NT2/D1 (cell line): ENCODE data around the gene ABHD18.
"Not testable (repeated sequence)": the region's sequence is repeated elsewhere in the genome, so short reads cannot be mapped to it uniquely, and the experiment has no call there.

Experiments used
- DNase-seq: peaks from one replicate; pipeline ENCODE4 v3.0.0-alpha.2; 2011; ENCODE audit warnings: low read depth, low spot score
- H3K27me3 ChIP-seq: 2 replicates; pipeline ENCODE4 v1.6.0; 2011; ENCODE audit warnings: mild to moderate bottlenecking; ENCODE audit not compliant: insufficient read length, insufficient read depth
- H3K36me3 ChIP-seq: 2 replicates; pipeline ENCODE4 v1.6.1; 2011; ENCODE audit warnings: mild to moderate bottlenecking, low read length, mixed read lengths; ENCODE audit not compliant: insufficient read depth, insufficient read length
- H3K4me1 ChIP-seq: 2 replicates; pipeline ENCODE4 v1.5.1; 2011; ENCODE audit not compliant: insufficient read depth, insufficient read length
- H3K4me3 ChIP-seq: 2 replicates; pipeline ENCODE4 v1.5.1; 2011; ENCODE audit warnings: low read depth; ENCODE audit not compliant: insufficient read length
- H3K9ac ChIP-seq: 2 replicates; pipeline ENCODE4 v1.6.0; 2011; ENCODE audit warnings: low read depth; ENCODE audit not compliant: insufficient read length
- H3K9me3 ChIP-seq: 2 replicates; pipeline ENCODE4 v1.5.1; 2011; ENCODE audit warnings: mild to moderate bottlenecking, low read length; ENCODE audit not compliant: insufficient read depth
- SUZ12 ChIP-seq: IDR thresholded peaks from 2 replicates; pipeline ENCODE4 v1.6.1; 2011; ENCODE audit not compliant: insufficient read length, insufficient read depth; ENCODE audit errors: extremely low read depth
- YY1 ChIP-seq: IDR thresholded peaks from 2 replicates; pipeline ENCODE4 v1.6.1; 2011; ENCODE audit not compliant: insufficient read length, insufficient read depth
- ZNF274 ChIP-seq: IDR thresholded peaks from 2 replicates; pipeline ENCODE4 v1.6.1; 2011; ENCODE audit warnings: mild to moderate bottlenecking, low read depth, low read length

The ABHD18 gene

DNA sequence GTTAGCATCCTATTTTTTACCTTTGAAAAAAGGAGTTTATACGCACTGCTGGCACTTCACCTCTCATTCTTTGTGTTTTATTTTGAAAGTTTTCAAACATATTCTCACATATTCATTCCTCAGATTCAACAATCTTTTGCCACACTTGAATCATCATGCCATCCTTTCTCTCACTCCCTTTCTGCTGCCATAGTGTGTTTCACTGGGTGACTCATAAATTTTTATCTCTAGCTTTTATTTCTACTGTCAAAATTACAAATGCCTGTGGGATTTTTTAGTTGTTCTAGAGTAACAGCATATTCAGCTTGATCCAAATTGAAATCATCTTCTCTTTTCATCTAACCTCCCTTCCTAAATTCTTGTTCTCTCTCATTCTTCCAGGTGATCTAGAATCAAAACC, 28.2 kb upstream of the ABHD18 start:
- H3K27me3 ChIP-seq, result no peaks in the 10 kb centered on the region
- no peak for DNase-seq
- TF ChIP-seq ZNF274, result no peak
- no peak for TF ChIP-seq YY1
- no peak for TF ChIP-seq SUZ12
- H3K4me1 ChIP-seq, result no peaks in the 10 kb centered on the region
- no peaks in the 10 kb centered on the region for H3K9me3 ChIP-seq
- H3K4me3 ChIP-seq, result no peak overlapping the region
- H3K9ac ChIP-seq, result no peak overlapping the region
- H3K36me3 ChIP-seq, result peaks cover 4% of the 10 kb centered on the region

DNA sequence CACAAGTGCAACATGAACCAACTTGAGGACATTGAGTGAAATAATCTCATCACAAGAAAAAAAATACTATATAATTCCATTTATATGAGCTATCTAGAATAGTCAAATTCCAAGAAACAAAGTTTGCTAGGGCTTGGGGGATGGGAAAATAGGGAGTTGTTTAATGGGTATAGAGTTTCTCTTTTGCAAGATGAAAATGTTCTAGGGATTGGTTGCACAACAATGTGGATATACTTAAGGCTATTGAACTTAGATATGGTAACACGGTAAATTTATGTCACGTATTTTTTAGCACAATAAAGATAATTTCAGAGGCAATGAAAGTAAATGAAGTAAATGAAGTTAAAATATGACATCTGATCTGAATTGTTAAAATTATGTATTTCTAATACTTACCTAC, 8.1 kb upstream of the ABHD18 start:
- Histone ChIP-seq H3K9ac (no peak overlapping the region), H3K9me3 (no peaks in the 10 kb centered on the region), H3K36me3 (peaks cover 4% of the 10 kb centered on the region), H3K4me3 (no peak overlapping the region), H3K27me3 (no peaks in the 10 kb centered on the region), H3K4me1 (no peaks in the 10 kb centered on the region)
- DNase-seq, result no peak
- TF ChIP-seq YY1 (no peak), ZNF274 (no peak), SUZ12 (no peak)

DNA sequence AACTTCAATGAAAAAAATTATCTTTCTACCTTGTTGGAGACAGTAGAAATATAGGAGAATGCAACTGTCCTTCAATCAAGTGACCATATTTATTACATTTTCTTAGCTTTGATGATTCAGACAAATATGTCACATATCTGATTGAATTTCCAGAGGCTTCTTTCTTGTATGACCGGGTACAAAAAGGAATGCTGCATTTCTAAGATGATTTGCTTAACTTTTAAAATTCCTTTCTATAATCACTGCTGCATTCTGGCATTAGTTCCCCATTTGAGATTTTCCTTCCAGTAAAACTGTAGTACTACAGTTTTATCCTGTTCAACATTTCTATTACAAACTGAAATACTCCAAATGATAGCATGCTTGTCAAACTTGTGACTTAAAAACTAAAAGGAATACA, 5.4 kb upstream of the ABHD18 start:
- no peak overlapping the region for H3K9ac ChIP-seq
- no peaks in the 10 kb centered on the region for H3K9me3 ChIP-seq
- H3K4me1 ChIP-seq, result no peaks in the 10 kb centered on the region
- peaks cover 14% of the 10 kb centered on the region for H3K36me3 ChIP-seq
- no peaks in the 10 kb centered on the region for H3K27me3 ChIP-seq
- no peak for DNase-seq
- TF ChIP-seq YY1 (no peak), SUZ12 (no peak), ZNF274 (no peak)
- no peak overlapping the region for H3K4me3 ChIP-seq

DNA sequence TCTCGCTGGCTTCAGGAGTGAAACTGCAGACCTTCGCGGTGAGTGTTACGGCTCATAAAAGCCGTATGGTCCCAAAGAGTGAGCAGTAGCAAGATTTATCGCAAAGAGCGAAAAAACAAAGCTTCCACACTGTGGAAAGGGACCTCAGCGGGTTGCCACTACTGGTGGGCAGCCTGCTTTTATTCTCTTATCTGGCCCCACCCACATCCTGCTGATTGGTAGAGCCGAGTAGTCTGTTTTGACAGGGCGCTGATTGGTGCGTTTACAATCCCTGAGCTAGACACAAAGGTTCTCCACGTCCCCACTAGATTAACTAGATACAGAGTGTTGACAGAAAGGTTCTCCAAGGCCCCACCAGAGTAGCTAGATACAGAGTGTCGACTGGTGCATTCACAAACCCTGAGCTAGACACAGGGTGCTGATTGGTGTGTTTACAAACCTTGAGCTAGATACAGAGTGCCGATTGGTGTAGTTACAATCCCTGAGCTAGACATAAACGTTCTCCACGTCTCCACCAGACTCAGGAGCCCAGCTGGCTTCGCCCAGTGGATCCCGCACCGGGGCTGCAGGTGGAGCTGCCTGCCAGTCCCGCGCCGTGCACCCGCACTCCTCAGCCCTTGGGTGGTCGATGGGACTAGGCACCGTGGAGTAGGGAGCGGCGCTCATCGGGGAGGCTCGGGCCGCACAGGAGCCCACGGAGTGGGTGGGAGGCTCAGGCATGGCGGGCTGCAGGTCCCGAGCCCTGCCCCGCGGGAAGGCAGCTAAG, 1.4 kb upstream of the ABHD18 start:
- H3K9me3 ChIP-seq, H3K27me3 ChIP-seq, H3K9ac ChIP-seq, DNase-seq, H3K36me3 ChIP-seq, H3K4me1 ChIP-seq: not testable (repeated sequence)
- H3K4me3 ChIP-seq, result peak overlapping the region; percentile 15

DNA sequence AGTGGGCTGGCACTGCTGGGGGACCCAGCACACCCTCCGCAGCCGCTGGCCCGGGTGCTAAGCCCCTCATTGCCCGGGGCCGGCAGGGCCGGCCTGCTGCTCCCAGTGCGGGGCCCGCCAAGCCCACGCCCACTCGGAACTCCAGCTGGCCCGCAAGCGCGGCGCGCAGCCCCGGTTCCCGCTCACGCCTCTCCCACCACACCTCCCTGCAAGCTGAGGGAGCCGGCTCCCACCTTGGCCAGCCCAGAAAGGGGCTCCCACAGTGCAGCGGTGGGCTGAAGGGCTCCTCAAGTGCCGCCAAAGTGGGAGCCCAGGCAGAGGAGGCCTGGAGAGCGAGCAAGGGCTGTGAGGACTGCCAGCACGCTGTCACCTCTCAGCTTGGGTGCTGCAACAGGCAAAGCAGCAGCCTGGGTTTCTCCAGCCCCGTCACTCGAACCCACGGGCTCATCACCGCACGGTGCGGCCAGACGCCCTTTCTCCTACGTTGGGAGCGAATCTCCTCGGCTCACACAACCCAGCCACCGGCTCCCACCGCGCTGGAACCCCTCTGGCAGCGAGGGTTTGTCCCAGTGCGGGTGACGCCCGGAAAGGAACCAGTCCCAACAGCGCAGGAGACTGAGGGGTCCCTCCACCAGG, 662 bp upstream of the ABHD18 start:
- not testable (repeated sequence) for H3K4me1 ChIP-seq, H3K27me3 ChIP-seq, H3K9me3 ChIP-seq, DNase-seq, H3K36me3 ChIP-seq
- H3K4me3 ChIP-seq, result peak overlapping the region; percentile 96
- peak overlapping the region; percentile 97 for H3K9ac ChIP-seq

DNA sequence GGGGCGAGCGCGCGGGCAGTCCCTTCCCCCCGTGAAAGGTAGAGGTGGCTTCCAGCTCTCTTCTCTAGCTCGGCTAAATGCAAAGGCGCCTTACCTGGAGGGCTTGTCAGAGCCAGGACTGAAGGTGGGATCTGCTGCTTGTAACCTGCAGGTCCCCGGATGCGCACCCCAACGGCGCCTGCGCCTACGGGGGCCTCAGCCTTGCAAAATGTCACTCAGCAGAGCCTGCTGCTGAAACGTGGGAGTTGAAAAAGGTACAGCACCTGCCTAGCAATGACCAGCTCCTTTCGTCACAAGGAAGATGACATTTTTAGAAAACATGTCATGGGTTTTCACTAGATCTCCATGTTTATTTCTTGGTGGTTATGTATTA, 583 bp downstream of the ABHD18 start:
- H3K36me3 ChIP-seq, result peaks cover 10% of the 10 kb centered on the region
- H3K9me3 ChIP-seq, result no peaks in the 10 kb centered on the region
- peak overlapping the region; percentile 97 for H3K9ac ChIP-seq
- no peaks in the 10 kb centered on the region for H3K27me3 ChIP-seq
- no peak for DNase-seq
- peak overlapping the region; percentile 96 for H3K4me3 ChIP-seq
- H3K4me1 ChIP-seq, result no peaks in the 10 kb centered on the region
- no peak for TF ChIP-seq SUZ12
- no peak for TF ChIP-seq YY1
- TF ChIP-seq ZNF274, result no peak

DNA sequence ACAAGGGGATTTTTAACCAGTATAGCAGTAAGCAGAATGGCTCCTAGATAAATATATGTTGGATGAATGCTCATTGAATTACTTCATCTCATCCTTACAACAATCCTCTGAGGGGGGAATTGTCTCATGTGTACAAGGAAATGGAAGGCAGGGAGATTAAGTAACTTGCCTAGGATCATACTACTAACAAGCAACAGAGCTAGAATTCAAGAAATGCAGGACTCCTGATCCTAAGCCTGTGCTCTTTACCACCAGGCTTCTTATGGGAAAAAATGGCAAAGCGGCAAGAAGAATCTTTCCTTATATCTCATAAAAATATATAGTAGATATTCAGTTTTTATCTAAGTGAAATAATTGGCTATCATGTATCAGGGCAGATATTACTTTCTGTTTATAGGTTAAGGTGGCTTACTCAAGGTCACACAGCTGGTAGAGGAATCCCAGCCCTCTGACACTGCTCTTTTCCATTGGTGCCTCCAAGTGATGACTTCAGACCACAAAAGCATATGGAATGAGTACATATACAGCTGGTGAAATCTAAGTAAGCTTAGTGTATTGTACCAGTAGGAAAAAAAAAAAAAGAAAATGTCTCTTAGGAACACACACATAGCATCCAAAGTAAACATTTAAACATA, 2.1 kb downstream of the ABHD18 start:
- Histone ChIP-seq H3K4me1 (no peaks in the 10 kb centered on the region), H3K36me3 (peaks cover 10% of the 10 kb centered on the region), H3K9me3 (no peaks in the 10 kb centered on the region), H3K27me3 (no peaks in the 10 kb centered on the region), H3K4me3 (no peak overlapping the region), H3K9ac (no peak overlapping the region)
- no peak for TF ChIP-seq SUZ12
- TF ChIP-seq ZNF274, result no peak
- TF ChIP-seq YY1, result no peak
- DNase-seq, result no peak
